Measurements from ENCODE around the gene NBEA.

NBEA gene

DNA sequence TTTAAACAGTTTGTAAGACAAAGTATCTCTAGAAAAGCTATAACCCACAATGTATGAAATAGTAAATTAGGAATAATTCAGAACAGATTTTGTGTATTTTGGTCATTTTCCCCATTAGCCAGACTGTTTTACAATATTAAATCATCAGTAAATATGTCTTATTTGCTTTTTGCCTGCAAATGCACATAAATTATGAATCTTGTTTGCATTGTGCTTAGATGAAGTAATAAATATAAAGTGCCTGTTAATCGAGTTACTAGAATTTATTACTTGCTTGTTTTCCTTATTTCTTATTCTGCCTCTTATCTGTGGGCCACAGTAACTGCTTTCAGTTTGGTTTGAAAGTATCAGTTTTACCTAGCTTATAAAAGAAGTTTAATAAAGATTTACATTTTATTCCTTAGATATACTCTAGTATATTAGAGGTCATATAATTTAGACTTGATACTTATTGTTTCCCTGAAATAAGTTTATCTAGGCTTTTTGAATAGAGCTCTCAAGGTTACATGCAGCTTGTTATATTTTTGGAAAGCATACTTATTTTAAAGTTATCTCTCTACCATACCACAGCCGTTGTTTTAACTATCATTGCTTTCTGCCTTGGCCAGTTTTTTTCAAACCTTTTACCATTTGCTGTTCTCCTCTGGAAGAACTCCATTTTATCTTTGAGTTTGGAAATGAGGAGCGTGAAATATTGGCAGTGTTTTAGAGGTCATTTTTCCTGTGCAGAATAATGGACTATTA is 238.0 kb downstream of the NBEA start:
- no peak for DNase-seq (ENCODE audit: low spot score)

DNA sequence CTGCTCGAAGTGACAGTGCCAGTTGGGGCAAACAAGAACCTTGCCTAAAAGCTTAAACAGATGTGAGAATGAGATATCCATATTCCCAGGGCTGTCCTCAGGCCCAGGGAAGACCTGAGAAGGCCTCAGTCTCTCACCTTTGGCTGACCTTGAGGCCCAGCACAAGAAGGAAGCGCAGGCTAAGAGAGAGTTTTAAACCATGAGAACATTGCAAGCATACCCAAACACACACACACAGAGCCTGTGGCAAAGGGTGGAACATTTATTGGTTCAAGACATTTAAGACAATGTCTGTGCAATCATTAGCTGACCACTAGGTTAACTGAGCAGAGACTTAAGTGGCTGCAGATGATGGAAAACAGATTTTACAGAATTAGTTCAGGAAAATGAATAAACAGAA is 248.2 kb downstream of the NBEA start:
- DNase-seq (ENCODE audit: low spot score) = no peak

DNA sequence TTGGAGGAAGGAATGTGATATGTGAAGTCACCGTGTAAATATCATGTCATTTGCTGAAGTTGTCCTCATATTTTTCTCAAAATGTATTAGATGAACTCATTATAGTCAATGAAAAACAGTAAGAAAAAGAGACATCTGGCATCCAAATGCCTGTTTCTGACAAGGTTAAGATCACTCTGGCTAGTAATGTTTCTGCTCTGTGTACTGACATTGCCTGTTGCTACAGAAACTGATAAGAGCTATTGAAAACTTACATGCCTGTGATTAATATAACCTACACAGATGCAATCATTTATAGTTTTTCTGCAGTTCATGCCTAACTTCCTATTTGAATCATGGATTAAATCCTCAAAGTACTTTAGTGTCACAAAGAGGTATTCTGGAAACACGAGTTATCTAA is 249.8 kb downstream of the NBEA start:
- DNase-seq (ENCODE audit: low spot score) = no peak

DNA sequence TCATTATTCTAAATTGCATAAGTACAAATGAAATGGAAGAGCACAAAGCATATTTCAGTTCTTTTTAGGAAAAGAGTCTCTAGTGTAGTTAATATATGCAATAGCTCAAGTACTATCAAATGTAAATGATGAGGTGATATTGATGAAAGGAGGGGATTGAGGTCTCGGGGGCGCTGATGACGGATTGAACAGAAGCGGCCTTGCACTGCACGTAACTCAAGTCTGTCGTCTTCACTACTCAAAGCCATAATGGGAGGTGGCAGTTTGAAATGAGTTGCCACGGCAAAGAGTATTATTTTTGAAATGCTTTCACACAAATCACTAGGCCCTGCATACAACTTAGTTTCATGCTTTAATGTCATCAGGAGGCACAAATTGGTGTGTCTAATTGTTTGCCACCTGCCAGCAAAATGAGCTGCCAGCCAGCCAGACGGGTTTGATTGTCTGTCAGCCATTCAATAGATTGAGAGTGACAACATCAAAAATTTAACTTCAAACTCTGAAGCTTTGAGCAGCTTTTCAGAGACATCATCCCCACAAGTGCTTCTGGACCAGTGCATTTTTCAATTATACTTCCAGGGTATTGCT is 256.6 kb downstream of the NBEA start:
- DNase-seq (ENCODE audit: low spot score) = no peak

DNA sequence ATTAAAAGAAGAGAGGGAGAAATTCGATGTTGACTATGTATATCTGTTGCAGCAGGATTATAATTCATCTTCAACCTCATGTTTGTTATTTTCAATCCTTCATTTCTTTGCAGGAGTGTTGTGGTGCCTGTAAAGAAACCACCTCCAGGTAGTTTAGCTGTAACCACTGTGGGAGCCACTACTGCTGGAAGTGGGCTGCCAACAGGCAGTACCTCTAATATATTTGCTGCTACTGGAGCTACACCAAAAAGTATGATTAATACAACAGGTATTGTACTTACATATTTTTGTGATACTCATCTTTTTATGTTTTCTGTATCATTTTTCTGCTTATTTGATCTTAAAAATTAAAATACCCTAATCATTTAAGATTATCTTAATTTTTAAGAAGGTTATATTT is 266.5 kb downstream of the NBEA start:
- DNase-seq (ENCODE audit: low spot score) = no peak

DNA sequence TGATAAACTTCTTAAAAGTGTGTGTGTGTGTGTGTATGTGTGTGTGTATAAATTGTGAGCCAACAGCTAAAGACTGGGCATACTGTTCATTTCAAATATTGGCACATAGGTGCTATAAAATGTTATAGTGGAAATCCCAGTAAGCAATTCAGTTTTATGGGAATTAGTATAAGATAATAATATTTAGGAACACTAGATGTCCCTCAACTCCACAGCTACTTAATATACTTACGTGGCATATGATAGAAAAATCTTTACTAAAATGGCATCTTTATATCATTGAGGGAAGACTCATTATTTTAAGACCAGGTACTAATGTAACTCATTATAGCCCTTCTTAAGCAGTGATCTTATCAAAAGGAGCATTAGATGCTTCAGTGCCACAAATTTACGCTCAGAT is 268.2 kb downstream of the NBEA start:
- DNase-seq (ENCODE audit: low spot score) = peak; percentile 1

DNA sequence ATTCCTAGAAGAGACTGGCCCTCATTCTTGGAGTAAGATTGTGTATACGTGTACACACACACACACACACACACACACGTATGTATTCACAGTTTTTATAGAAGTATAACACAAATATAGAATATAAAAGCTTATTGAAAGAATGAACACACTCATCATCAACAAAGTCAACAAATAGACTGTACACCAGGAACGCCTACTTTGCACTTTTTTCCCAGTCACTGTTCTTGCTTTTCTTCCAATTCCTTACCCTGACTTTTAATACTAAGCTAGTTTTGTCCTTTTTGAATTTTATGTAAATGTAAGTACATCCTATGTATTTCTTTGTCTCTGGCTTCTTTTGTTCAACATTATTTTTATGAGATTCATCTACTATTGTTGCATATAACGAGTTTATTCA is 269.9 kb downstream of the NBEA start:
- no peak for DNase-seq (ENCODE audit: low spot score)

DNA sequence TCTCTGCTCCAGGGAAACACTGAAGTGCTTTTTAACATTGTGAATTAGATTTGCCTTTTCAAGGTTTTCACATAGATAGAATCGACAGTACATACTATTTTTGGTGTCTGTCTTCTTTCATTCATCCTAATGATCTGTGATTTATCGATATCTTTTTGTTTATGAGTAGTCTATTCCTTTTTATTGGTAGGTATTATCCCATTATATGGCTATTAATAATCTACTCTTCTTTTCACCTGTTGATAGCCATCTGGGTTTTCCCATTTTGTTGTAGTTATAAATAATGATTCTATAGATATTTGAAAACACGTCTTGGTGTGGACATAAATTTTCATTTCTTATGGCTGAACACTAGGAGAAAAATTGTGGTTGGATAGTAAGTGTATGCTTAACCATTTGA is 271.8 kb downstream of the NBEA start:
- no peak for DNase-seq (ENCODE audit: low spot score)

DNA sequence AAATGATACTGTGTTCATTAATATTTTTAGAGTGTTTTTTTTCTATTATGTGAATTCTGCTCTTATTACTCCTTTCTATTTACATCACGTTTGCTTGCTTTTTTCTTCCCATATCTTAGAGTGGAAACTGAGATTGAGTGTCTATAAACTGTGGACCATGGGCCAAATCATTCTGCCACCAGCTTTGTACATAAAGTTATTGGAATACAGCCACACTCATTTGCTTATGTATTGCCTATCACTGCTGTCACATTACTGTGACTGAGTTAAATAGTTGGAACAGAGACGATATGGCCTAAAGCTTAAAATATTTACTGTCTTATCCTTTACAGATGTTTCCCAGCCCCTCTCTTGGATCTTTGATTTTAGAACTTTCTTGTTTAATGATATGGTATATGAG is 274.1 kb downstream of the NBEA start:
- DNase-seq (ENCODE audit: low spot score) = no peak

DNA sequence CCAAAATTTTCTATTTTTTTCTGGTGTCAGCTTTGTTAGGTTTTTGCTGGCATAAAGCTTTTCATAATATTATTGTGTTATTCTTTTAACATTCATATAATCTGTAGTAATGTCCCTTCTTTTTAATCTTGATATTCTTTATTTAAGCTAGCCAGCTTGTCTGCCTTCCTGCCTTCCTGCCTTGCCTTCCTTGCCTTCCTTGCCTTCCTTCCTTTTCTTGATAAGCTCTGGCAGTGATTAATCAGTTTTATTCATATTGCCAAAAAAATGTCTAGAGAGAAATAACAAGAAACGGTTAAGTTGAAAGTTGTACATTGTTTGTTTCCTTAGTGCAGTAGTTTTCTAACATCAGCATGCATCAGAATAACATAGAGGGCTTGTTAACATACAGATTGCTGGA is 277.0 kb downstream of the NBEA start:
- no peak for DNase-seq (ENCODE audit: low spot score)

DNA sequence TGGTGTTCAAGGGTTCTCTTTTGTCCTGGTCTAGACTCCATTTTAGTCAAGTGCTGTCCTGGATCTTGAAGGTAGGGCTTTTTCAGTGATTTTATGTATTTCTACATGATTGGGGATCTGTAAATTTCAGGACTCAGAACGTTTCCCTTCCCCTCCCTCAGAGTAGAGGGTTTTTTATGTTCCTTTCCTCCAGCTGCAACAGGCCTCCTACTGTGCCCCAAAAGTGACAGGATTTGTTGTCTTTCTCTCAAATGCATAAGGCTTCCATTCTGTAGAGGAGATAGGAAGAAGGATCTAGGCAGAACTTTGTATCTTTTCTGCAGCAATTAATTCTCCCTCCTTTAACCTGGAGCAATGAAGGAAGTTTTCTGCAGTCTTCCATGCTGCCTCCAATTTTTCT is 283.1 kb downstream of the NBEA start:
- no peak for DNase-seq (ENCODE audit: low spot score)

DNA sequence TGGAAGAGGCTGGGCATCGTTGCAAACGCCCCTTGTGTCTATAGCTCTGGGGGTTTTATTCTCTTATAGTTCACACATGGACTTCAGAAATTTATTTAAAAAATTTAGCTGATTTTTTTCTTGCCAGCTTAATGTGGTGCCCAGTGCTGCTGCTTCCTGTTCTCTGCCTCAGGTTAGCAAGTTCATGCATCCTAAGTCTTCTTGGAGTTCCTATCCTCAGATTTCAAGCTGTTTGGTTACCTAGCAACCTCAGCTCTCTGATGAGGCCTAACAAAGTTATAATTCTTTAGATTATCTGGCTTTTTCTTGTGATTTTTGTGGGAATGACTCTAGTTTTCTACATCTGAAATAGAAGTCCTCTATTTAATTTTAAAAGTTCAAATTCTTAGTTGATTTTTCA is 283.5 kb downstream of the NBEA start:
- DNase-seq (ENCODE audit: low spot score) = no peak

DNA sequence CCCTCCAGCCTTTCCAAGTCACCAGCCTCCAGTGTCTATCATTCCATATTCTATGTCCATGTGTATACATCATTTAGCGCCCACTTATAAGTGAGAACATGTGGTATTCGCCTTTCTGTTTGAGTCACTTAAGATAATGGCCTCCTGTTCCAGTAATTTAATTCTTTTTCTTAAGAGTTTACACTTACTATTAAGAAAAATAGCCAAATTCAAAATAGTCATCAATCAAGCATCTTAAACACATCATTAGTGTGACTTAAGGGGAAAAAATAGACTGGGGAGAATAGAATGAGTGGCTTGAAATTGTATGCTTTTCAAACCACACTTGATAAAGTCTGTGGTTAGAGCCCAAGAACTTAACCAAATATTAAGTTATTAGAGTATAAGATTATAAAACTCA is 286.5 kb downstream of the NBEA start:
- no peak for DNase-seq (ENCODE audit: low spot score)

DNA sequence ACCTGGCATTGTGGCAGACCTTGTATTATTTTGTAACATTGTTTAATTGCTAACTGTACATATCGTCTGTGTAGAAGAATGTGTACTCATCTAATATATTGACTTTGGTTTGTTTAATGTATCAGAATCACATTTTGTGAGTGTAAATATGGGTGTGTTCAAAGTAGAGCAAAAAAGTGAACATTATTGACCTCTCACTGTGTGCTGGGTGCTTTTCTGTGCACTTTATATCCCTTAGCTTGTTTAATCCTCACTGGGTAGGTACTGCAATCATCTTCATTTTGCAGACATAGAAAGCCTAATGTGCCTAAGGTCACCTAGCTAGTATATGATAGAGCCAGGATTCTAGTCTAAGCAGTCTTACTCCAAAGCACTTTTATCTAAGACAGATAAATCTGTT is 289.4 kb downstream of the NBEA start:
- no peak for DNase-seq (ENCODE audit: low spot score)

DNA sequence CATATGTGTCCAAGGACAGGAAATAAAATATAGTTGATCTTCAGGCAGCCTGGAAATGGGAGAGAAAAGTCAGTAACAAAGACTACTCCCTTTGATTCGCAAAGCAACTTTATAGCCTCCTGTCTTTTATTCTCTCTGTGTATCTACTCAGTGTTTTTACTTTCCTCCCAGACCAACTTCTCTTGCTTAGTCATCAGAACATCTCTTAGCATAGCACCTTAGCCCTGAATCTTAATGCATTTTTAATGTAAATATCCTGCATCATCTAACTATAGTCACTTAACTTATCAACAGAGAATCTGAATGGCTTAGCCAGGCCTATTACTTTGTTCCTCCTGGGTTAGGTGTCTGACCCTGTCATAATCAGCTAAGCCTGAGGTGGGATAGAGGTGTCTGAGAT is 296.2 kb downstream of the NBEA start:
- DNase-seq (ENCODE audit: low spot score) = no peak

DNA sequence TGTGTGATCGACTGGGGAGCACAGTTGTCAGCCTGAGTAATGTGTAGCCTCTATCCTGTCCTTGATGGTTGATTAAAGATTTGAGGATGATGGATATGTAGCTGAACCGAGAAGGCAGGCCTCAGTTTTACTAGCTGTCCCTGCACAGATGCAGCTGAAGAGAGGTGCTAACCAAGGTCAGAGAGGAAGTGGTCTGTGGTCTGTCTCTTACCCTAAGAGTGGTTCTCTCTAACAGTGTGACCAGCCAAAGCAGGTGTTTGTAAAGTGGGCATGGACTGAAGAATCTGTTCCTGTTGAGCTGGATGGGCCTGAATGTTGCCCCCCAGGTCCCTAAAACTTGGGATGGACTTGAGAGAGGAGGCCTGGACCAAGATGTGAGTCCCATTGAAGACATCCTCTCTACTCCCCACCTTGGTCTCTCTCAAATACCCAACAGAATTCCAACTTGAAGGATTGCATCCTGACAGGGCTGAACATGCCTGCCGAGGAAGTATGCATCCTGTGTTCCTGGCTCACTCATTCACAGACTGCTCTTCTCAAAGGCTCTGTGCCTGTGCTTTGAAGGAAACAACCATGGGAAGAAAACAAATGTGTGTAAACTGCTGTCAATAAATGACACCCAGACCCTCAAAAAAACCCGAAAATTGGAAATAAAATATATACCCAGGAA is 310.6 kb downstream of the NBEA start:
- DNase-seq (ENCODE audit: low spot score) = no peak

DNA sequence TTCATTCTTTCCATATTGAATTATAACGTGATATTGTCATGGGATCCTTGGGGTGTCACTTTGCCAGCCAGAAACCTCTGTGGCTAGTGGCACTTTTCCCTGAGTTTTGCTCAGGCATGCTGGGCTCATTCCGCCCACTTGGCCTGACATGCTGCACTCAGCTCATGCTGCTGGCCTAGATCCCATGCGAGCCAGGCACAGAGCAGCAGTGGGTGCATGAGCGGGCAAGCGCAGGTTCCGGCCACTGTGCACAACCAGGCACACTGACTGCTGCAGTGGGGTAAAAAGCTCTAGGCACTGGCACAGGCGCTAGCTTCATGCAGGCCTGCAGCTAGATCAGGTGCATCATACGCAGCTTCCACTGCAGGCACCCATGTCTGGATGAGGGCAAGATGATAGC is 313.2 kb downstream of the NBEA start:
- DNase-seq (ENCODE audit: low spot score) = no peak

DNA sequence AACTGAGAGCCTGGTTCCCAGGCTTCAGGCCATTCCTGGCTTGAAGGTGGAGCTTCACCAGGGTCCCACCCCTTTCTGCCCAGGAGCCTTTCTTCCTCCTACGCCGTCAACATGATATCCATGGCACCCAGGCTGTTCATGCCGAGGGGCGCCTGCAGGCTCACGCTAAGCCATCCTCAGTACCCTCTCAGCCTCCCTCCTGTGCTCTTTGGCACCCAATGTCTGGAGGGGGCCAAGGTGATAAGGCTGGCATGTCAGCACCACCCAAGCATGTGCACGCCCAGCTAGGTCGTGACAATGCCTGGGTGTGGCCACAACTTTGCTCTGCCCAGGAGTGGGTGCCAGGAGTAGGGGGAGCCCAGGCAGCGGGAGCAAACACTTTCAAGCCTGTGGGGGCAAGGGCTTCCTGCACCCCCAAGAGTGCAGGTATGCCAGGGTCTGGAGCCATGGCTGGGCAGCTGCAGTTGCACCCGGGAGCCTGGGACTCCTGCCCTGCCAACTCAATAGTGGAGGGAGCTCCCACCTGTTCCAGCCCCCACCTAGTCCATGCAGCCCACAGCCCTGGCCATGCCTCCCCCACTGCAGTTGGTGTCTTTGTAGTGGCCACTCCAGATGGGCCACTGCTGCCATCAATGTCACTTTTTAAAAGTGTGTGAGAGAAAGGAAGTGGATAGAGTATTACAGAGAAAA is 314.5 kb downstream of the NBEA start:
- no peak for DNase-seq (ENCODE audit: low spot score)

DNA sequence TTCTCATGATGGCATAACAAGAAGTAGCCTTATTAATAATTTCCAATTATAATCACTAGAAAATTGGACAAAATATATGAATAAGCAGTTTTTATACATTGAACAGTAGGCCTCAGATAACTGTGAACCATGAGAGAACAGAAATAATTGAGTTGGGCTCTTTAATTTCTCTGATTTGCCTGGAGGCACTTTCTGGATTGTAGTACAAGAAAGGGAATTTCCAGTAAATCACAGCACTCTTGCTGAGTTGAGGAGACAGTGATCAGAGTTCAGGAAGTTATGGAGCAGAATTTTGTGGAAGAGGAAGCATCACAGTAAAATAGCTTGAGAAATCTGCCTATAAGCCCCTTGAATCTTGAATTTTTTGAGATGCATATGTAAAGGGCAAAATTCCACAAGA is 318.2 kb downstream of the NBEA start:
- peak; percentile 3 for DNase-seq (ENCODE audit: low spot score)

DNA sequence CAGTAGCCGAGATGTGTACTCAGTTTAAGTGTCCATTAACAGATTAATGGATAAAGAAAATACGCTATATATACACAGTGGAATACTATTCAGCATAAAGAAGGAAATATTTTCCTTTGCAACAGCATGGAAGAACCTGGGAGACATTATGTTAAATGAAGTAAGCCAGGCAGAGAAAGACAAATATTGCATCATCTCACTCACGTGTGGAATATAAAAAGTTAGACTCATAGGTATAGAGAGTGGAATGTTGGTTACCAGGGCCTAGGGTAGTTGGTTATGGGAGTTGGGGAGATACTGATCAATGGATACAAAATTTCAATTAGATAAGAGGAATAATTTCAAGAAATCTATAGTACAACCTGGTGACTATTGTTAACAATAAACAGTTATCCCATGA is 324.3 kb downstream of the NBEA start:
- DNase-seq (ENCODE audit: low spot score) = no peak

DNA sequence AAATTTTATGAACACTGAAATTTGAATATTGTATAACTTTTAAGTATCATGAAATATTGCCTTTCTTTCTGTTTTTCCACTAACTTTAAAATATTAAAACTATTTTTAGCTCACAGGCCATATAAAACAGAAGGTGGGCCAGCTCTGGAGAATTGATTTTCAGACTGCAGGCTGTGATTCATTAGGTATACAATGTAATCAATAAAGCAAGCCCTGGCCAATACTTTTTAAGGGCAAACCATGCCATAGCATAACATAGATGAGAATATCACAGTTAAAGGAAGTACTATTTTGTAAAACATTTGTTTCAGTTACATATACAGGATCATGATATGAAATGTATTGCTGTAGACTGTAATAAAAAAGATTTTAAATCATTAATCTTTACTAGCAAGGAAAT is 336.8 kb downstream of the NBEA start:
- DNase-seq (ENCODE audit: low spot score) = no peak

DNA sequence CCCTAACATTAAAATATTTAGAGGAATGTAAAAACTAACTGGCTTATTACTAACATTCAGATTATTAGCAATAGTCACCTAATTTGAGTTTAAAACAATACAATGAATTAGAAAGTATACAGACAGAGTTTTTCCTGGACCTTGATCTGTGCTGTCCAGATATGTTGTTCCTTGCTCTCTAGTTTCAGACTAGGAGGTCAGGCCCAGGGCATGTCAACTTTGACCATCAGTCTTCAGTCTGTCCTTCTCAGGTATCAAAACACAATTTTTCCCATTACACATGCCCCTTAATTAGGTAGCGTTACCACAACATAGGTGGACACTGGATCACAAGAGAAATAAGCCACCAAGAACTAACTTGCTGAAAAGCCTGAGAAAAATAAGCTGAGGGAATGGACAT is 337.4 kb downstream of the NBEA start:
- no peak for DNase-seq (ENCODE audit: low spot score)

DNA sequence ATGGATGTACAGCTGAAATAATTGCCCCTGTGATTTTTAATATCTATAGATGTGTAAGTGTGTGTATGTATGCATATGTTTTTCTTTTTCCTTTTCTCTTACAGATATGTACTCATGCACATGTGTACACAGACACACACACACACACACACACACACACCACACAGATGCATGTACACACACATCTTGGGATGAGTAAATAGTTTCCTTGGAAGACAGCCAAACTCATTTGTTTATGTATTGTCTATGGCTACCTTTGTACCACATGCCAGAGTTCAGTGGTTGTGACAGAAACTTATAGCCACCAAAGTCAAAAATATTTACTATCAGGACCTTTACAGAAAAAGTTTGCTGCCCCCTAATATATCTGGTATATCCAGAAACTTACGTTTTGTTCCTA is 341.8 kb downstream of the NBEA start:
- no peak for DNase-seq (ENCODE audit: low spot score)

Data from COLO829 (cell line).